Esophagus squamous epithelium (tissue), 5 donors: ENCODE data around the gene PRKACG. TPM values are rescaled to one million over a fixed set of nuclear protein-coding genes. Genes with fewer than 3 reads are reported as not detected.
"Not testable (repeated sequence)": the region's sequence is repeated elsewhere in the genome, so short reads cannot be mapped to it uniquely, and the experiment has no call there.

ENCODE experiments used
- DNase-seq: peaks from one replicate; lab custom pipeline; 2025; lab: John Stamatoyannopoulos, UW
- H3K27ac ChIP-seq, 4 donors: fragments of 200-600 bp; sonication (generic); one replicate each; pipeline ENCODE4 v1.5.1; 2016 to 2019; ENCODE audit warnings: mild to moderate bottlenecking in 1 of 4
- H3K27me3 ChIP-seq, 4 donors: fragments of 200-600 bp; sonication (generic); 1 replicate in 3 of 4; 2 replicates in 1 of 4; pipeline versions ENCODE4 v1.5.1 to v1.6.0; 2017 to 2021; ENCODE audit warnings: antibody characterized with exemption in 1 of 4
- H3K36me3 ChIP-seq, 3 donors: fragments of 200-600 bp; sonication (generic); one replicate each; pipeline ENCODE4 v1.5.1; 2016 to 2019
- H3K4me1 ChIP-seq, 3 donors: fragments of 200-600 bp; sonication (generic); one replicate each; pipeline ENCODE4 v1.5.1; 2017 to 2019
- H3K4me3 ChIP-seq, 4 donors: fragments of 200-600 bp; sonication (generic); 1 replicate in 3 of 4; 2 replicates in 1 of 4; pipeline ENCODE4 v1.5.1; 2016 to 2019; ENCODE audit warnings: mild to moderate bottlenecking in 2 of 4, moderate library complexity in 1 of 4
- H3K9me3 ChIP-seq, 3 donors: fragments of 200-600 bp; sonication (generic); one replicate each; pipeline ENCODE4 v1.5.1; 2016 to 2019
- CTCF ChIP-seq, 6 experiments: fragments of 450-650 bp in 4 of 6; fragments of 200-600 bp in 2 of 6; sonication (generic) in 2 of 6; IDR thresholded peaks; one replicate each; pipeline ENCODE4 v1.5.1; 2016 to 2019; ENCODE audit warnings: antibody characterized with exemption in 6 of 6, mild to moderate bottlenecking in 4 of 6, moderate library complexity in 4 of 6
- POLR2A ChIP-seq, 4 donors: fragments of 450-650 bp; IDR thresholded peaks; one replicate each; pipeline ENCODE4 v1.6.1; 2017; ENCODE audit warnings: antibody characterized with exemption in 4 of 4, mild to moderate bottlenecking in 4 of 4, moderate library complexity in 3 of 4
- WGBS, 2 donors: methylation state at CpG; one replicate each; pipeline ENCODE4 v1.1.5; 2018; 5-methylcytosine and 5-hydroxymethylcytosine counted together
- intact Hi-C: fragments of 100-400 bp; cut with DNase I; formaldehyde crosslinking; loops from one replicate; pipeline ENCODE4 v1.15.0; 2022
- total RNA-seq, 4 donors: library from RNA; depleted of rRNA; stranded (reverse); fragments of >200 nt; gene quantifications; one replicate each; pipeline ENCODE4 v1.1.0, GENCODE V29; 2016
- donor health status: DM: yes; HTN: yes; CAD: no.

The PRKACG gene
- total RNA-seq, 4 donors from 2014 or later: not detected

- 75% methylated on average over 1 of the region's 1 CpG for WGBS, 2 donors
These were observed 41.1 kb upstream of the PRKACG start for GRCh38 chr9:69054989-69055388.

GRCh38 chr9:69050936-69051335 lies 37.0 kb upstream of the PRKACG start:
- intact Hi-C loops: loop anchor here (5.0 kb wide), 1 partner anchor 141 kb away; no protein-coding TSS in a partner anchor
- not testable (repeated sequence) for H3K4me1 ChIP-seq, DNase-seq, H3K4me3 ChIP-seq, H3K9me3 ChIP-seq, H3K27ac ChIP-seq, H3K27me3 ChIP-seq
- 78 to 96% methylated on average over 8 to 12 of the region's 12 CpGs for WGBS, 2 donors
- H3K36me3 ChIP-seq: peaks cover 0 to 54% (median 6%) of the 10 kb centered on the region in 3 donors

More at GRCh38 chr9:69054989-69055388, 41.1 kb upstream of the PRKACG start:
- H3K9me3 ChIP-seq: no peaks in the 10 kb centered on the region
- TF ChIP-seq CTCF (IDR thresholded peaks at IDR 0.05) (no peak), POLR2A (IDR thresholded peaks at IDR 0.05) (no peak)
- no peak for DNase-seq
- intact Hi-C loops: loop anchor here (5.0 kb wide), 1 partner anchor 137 kb away; no protein-coding TSS in a partner anchor
- H3K4me3 ChIP-seq: no peak overlapping the region
- H3K4me1 ChIP-seq: peaks cover 0 to 10% (median 0%) of the 10 kb centered on the region in 3 donors
- H3K36me3 ChIP-seq: peaks cover 0 to 34% (median 0%) of the 10 kb centered on the region in 3 donors
- no peaks in the 10 kb centered on the region for H3K27me3 ChIP-seq
- H3K27ac ChIP-seq: no peak overlapping the region

GRCh38 chr9:69049094-69049493 lies 35.2 kb upstream of the PRKACG start:
- Histone ChIP-seq H3K36me3 (peaks cover 0 to 46% (median 6%) of the 10 kb centered on the region in 3 donors), H3K27me3 (no peaks in the 10 kb centered on the region), H3K4me3 (no peak overlapping the region), H3K4me1 (peaks cover 0 to 8% (median 0%) of the 10 kb centered on the region in 3 donors), H3K9me3 (no peaks in the 10 kb centered on the region), H3K27ac (no peak overlapping the region)
- no peak for TF ChIP-seq CTCF (IDR thresholded peaks at IDR 0.05)
- TF ChIP-seq POLR2A (IDR thresholded peaks at IDR 0.05): no peak
- no peak for DNase-seq
- 89 to 91% methylated on average over 6 of the region's 6 CpGs for WGBS, 2 donors
- intact Hi-C loops: no loop called here

- no peak overlapping the region for H3K27ac ChIP-seq
- WGBS, 2 donors: 58 to 75% methylated on average over 3 to 4 of the region's 4 CpGs
- no peak for DNase-seq
These were observed 33.5 kb upstream of the PRKACG start for GRCh38 chr9:69047371-69047770.

GRCh38 chr9:69046723-69047122 lies 32.8 kb upstream of the PRKACG start:
- intact Hi-C loops: no loop called here
- WGBS, 2 donors: 50 to 66% methylated on average over 3 to 4 of the region's 4 CpGs
- Histone ChIP-seq H3K4me3 (no peak overlapping the region), H3K9me3 (no peaks in the 10 kb centered on the region), H3K4me1 (peaks cover 0 to 8% (median 0%) of the 10 kb centered on the region in 3 donors), H3K36me3 (peaks cover 0 to 40% (median 6%) of the 10 kb centered on the region in 3 donors), H3K27me3 (no peaks in the 10 kb centered on the region), H3K27ac (no peak overlapping the region)
- DNase-seq: no peak
- TF ChIP-seq POLR2A (IDR thresholded peaks at IDR 0.05): no peak
- no peak for TF ChIP-seq CTCF (IDR thresholded peaks at IDR 0.05)

More at GRCh38 chr9:69047371-69047770, 33.5 kb upstream of the PRKACG start:
- intact Hi-C loops: no loop called here
- H3K36me3 ChIP-seq: peaks cover 0 to 40% (median 6%) of the 10 kb centered on the region in 3 donors
- H3K4me1 ChIP-seq: peaks cover 0 to 8% (median 0%) of the 10 kb centered on the region in 3 donors
- H3K27me3 ChIP-seq: no peaks in the 10 kb centered on the region
- no peaks in the 10 kb centered on the region for H3K9me3 ChIP-seq
- no peak overlapping the region for H3K4me3 ChIP-seq
- TF ChIP-seq CTCF (IDR thresholded peaks at IDR 0.05) (no peak), POLR2A (IDR thresholded peaks at IDR 0.05) (no peak)
